Measurements from ENCODE around the gene F11R. TPM values are rescaled to one million over a fixed set of nuclear protein-coding genes. Genes with fewer than 3 reads are reported as not detected.
A peak's percentile ranks its signal among the peaks of the same experiment; 100 is the strongest.

The F11R gene
- total and polyA plus RNA-seq, 2 of the 13 experiments (the other 11 are each of a cell fraction or from before 2014, with no cell fraction given): 95.8 to 105 TPM

DNA sequence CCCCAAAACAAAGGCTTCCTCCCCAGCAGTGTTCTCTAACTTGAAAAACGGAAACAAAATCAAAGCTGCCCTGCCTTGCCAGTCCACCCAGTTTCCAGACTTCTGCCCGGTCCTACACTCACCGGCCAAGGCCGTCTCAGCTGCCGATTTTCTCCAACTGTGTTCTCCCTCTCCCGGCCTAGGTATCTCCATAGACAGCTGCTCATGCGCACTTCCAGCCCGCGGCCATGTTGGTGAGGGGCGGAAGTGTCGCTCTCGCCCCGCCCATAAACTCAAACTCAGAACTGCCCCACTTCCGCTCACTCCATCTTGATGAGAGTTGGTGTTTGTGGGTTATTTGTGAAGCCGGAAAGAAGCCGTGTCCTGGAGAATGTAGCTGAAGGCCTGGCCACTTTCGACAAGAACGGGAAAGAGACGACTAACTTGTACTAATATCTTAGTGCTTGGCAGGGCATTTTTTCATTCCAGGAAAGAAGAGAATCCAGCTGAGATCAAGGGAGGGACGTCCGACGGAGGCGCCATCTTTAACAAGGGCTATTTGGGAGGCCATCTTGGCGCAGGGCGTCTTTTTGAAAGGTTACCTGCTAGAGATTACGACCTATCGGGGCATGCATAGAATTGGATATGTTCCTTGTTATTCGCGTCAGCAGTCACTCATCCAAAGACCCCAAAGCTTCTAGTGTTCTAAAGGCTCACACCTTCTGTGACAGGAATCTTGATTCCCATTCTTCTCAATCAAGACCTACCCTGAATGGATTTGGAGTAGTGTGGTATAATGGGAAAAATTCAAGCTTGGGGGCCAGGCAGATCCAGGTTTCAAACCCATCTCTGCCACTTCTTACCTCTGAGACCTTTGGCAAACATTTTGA lies 25.0 kb upstream of the F11R start, which contains the start of gene USF1 (continued):
- TF ChIP-seq ZNF136 (CRISPR knock-in tag; IDR thresholded peaks at IDR 0.05; ENCODE audit: low read depth) (no peak; the same call in 1 of the 2 replicates), ZNF496 (CRISPR knock-in tag; IDR thresholded peaks at IDR 0.05; ENCODE audit: insufficient replicate concordance) (no peak), SETDB1 (CRISPR knock-in tag; IDR thresholded peaks at IDR 0.05; ENCODE audit: borderline replicate concordance) (no peak), ZNF772 (CRISPR knock-in tag; IDR thresholded peaks at IDR 0.05) (peak; percentile 93; the same call in 1 of the 2 replicates), SATB2 (CRISPR knock-in tag; IDR thresholded peaks at IDR 0.05) (no peak), ZNF768 (CRISPR knock-in tag; IDR thresholded peaks at IDR 0.05) (no peak), ISX (CRISPR knock-in tag; conservative IDR thresholded peaks at IDR 0.05) (no peak), MED1 (CRISPR knock-in tag; IDR thresholded peaks at IDR 0.05) (peak; percentile 44; the same call in 1 of the 2 replicates), KAT2B (IDR thresholded peaks at IDR 0.05; ENCODE audit: borderline replicate concordance, low read depth, low read length) (no peak), ZFY (CRISPR knock-in tag; IDR thresholded peaks at IDR 0.05) (peak; percentile 78), GATAD1 (CRISPR knock-in tag; IDR thresholded peaks at IDR 0.05) (peak; percentile 80; the same call in 1 of the 2 replicates), FOXC1 (CRISPR knock-in tag; IDR thresholded peaks at IDR 0.05; ENCODE audit: borderline replicate concordance) (peak; percentile 75; the same call in 1 of the 2 replicates), KLF6 (CRISPR knock-in tag; IDR thresholded peaks at IDR 0.05) (no peak), ZNF468 (CRISPR knock-in tag; IDR thresholded peaks at IDR 0.05) (no peak)
- TF ChIP-seq, protein P1, sequence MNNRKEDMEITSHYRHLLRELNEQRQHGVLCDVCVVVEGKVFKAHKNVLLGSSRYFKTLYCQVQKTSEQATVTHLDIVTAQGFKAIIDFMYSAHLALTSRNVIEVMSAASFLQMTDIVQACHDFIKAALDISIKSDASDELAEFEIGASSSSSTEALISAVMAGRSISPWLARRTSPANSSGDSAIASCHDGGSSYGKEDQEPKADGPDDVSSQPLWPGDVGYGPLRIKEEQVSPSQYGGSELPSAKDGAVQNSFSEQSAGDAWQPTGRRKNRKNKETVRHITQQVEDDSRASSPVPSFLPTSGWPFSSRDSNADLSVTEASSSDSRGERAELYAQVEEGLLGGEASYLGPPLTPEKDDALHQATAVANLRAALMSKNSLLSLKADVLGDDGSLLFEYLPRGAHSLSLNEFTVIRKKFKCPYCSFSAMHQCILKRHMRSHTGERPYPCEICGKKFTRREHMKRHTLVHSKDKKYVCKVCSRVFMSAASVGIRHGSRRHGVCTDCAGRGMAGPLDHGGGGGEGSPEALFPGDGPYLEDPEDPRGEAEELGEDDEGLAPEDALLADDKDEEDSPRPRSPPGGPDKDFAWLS (CRISPR knock-in tag; IDR thresholded peaks at IDR 0.05; ENCODE audit: borderline replicate concordance): no peak
- TF ChIP-seq, protein P2, sequence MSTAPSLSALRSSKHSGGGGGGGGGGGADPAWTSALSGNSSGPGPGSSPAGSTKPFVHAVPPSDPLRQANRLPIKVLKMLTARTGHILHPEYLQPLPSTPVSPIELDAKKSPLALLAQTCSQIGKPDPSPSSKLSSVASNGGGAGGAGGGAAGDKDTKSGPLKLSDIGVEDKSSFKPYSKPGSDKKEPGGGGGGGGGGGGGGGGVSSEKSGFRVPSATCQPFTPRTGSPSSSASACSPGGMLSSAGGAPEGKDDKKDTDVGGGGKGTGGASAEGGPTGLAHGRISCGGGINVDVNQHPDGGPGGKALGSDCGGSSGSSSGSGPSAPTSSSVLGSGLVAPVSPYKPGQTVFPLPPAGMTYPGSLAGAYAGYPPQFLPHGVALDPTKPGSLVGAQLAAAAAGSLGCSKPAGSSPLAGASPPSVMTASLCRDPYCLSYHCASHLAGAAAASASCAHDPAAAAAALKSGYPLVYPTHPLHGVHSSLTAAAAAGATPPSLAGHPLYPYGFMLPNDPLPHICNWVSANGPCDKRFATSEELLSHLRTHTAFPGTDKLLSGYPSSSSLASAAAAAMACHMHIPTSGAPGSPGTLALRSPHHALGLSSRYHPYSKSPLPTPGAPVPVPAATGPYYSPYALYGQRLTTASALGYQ (CRISPR knock-in tag; IDR thresholded peaks at IDR 0.05): no peak
- TF ChIP-seq, protein P3, sequence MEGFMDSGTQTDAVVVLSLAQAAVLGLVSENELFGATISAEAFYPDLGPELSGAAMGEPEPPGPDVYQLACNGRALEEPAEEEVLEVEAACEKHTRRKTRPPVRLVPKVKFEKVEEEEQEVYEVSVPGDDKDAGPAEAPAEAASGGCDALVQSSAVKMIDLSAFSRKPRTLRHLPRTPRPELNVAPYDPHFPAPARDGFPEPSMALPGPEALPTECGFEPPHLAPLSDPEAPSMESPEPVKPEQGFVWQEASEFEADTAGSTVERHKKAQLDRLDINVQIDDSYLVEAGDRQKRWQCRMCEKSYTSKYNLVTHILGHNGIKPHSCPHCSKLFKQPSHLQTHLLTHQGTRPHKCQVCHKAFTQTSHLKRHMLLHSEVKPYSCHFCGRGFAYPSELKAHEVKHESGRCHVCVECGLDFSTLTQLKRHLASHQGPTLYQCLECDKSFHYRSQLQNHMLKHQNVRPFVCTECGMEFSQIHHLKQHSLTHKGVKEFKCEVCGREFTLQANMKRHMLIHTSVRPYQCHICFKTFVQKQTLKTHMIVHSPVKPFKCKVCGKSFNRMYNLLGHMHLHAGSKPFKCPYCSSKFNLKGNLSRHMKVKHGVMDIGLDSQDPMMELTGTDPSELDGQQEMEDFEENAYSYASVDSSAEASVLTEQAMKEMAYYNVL (CRISPR knock-in tag; IDR thresholded peaks at IDR 0.05; ENCODE audit: borderline replicate concordance): no peak
- TF ChIP-seq, protein P4, sequence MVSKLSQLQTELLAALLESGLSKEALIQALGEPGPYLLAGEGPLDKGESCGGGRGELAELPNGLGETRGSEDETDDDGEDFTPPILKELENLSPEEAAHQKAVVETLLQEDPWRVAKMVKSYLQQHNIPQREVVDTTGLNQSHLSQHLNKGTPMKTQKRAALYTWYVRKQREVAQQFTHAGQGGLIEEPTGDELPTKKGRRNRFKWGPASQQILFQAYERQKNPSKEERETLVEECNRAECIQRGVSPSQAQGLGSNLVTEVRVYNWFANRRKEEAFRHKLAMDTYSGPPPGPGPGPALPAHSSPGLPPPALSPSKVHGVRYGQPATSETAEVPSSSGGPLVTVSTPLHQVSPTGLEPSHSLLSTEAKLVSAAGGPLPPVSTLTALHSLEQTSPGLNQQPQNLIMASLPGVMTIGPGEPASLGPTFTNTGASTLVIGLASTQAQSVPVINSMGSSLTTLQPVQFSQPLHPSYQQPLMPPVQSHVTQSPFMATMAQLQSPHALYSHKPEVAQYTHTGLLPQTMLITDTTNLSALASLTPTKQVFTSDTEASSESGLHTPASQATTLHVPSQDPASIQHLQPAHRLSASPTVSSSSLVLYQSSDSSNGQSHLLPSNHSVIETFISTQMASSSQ (IDR thresholded peaks at IDR 0.05; ENCODE audit: low read depth): 0 out of 2 replicates have a peak, but pooled peaks have one; percentile 10
- TF ChIP-seq, protein P4 (CRISPR knock-in tag; IDR thresholded peaks at IDR 0.05; ENCODE audit: borderline replicate concordance): no peak

Measured in HepG2 (cell line).